Stimulated activated CD8-positive, alpha-beta memory T cell treated with anti-CD3 and anti-CD28 coated beads, Interleukin-2, amount 100 ng/mL, for 48 hours (primary cell): ENCODE data around the gene UNC5C.

Experiments used
- DNase-seq, 2 donors: peaks; one replicate each; pipeline ENCODE4 v3.0.0-alpha.2; 2020; ENCODE audit warnings: low read depth in 2 of 2

Gene UNC5C

DNA sequence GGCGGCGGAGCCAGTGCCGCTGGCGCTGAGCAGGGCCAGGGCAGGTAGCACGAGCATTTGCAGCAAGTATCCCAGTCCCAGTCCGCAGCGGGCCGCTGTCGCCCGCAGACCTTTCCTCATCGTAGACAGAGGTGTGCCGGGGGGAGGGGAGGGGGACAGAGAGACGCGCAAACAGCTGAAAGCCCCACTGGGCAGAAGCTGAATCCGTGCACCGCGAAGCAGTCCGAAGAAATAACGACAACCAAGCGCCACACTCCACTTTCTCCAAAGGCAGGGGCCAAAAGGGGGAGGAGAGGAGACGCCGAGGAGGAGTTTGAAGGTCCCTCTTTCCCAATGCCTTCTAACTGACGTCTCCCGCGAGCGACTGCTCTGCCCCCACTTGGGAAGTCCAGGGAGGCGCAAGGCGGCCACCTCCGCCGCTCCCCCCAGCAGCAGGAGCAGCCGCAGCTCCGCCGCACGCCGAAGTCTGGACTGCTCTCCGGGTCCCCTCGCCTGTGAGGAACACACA, at the start of gene UNC5C:
UNC5C (minus strand) TSS at position 236 of the 508 bp plus-strand sequence.
- no peak for DNase-seq

DNA sequence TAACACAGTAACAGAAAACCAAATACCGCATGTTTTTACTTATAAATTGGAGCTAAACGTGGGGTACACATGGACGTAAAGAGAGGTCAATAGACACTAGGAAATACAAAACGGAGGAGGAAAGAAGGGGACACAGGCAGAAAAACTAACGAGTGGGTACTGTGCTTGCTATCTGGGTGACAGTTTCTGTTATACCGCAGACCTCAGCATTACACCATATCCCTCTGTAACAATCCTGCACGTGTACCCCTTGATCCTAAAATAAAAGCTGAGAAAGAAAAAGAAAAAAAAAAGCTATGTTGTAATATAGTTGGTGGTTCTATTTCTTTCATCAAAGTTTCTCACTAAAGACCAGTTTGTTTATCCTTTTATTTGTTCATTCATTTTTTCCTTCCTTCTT, 47.9 kb upstream of the UNC5C start:
- no peak for DNase-seq

DNA sequence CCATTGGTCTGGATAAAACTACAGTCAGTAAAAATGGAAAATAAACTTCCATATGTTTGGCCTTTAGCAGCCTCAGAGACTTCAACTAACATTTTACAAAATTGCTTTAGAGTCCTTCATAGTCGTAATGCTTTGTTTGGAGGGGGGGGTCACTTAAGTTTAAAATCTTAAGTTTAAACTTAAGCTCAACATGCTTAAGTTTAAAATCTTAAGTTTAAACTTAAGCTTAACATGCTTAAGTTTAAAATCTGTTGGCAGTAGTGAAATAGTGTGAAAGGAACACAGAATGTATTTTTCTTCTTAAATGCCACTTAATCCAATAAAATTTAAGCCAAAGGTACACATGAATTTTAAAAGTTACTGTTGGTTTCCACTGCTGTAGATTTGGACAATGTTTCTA, 45.9 kb upstream of the UNC5C start:
- no peak for DNase-seq

DNA sequence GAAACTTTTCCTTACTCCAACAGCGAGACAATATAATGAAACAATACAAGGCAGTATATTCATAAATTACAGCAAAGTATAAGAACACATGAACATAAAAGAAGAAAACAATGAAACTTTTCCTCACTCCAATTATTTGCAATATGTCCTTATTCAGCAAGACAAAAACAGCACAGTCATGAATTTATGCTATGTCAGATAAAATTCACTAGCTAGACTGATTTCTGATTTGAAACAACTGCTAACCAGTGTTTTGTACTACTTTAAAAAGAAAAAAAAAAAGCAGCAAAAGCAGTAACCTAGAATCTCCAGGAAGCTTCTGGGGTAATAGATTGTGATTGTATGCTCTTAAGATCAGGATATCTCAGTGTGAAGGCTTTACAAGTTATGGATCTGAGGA, 45.2 kb upstream of the UNC5C start:
- no peak for DNase-seq

DNA sequence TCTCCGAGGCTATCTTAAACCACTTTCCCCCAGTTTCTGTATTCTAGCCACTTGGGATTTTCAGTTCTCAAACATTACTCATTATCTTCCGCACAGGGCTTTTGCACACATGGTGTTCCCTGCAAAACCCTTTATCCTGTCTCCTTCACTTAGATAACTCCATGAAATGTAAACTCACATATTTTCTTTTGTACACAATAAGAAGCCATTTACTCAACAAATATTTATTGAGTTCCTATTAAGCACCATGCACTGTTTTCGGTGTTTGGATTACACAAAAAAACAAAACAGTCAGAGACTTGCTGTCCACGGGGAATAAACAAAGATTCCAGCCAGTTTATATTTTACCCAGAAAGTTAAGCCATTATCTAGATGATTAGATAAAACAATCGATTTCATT, 42.5 kb upstream of the UNC5C start:
- DNase-seq, result no peak

DNA sequence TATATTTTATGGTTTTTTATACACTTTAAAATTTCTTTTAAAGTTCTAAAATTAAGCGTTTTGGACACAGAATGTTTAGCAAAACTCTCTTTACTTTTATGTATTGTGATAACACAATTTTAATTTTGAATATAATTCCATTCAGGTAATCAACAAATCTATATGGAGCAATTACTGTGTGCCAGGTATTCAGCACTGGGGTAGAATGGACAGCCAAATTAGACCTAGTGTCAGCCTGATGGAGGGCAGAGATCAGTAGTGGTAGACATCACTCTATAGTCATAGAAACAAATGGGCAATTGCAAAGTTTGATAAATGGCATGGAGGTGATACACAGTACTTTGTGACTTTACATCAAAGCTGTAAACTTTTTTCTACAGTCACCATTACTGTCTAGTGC, 41.8 kb upstream of the UNC5C start:
- DNase-seq, result no peak

DNA sequence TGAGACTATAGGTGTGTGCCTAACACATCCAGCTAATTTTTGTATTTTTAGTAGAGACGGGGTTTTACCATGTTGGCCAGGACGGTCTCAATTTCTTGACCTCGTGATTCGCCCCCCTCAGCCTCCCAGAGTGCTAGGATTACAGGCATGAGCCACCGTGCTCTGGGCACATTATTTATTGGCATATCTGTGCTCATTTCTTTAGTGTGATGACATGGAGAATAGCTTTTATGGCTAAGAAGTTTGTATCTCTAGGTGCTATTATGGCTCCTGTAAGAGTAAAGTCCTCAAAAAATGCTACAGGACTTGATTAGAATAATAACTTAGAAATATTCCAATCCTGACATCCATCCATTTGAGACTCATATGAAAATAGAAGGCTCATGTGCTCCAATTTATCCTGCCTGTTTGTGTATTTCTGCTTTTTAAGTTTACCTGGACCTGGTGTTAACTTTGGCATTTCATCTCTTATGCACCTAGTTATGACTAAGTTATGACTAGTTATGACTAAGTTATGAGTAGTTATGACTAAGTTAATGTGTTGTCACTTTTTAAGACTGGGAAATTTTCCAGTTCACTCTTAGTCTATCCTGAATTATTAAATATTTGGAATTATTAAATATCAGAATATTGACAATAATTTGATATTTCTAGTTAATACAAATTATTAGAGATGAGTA, 36.4 kb upstream of the UNC5C start:
- DNase-seq, result no peak

DNA sequence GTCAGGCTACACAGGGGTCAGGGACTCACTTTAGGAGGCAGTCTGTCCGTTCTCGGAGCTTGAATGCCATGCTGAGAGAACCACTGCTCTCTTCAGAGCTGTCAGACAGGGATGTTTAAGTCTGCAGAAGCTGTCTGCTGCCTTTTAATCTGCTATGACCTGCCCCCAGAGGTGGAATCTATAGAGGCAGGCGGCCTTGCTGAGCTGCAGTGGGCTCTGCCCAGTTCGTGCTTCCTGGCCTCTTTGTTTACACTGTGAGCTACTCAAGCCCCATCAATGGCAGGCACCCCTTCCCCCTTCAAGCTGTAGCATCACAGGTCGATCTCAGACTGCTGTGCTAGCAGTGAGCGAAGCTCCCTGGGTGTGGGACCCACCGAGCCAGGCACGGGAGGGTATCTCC, 31.5 kb upstream of the UNC5C start:
- DNase-seq, result no peak

DNA sequence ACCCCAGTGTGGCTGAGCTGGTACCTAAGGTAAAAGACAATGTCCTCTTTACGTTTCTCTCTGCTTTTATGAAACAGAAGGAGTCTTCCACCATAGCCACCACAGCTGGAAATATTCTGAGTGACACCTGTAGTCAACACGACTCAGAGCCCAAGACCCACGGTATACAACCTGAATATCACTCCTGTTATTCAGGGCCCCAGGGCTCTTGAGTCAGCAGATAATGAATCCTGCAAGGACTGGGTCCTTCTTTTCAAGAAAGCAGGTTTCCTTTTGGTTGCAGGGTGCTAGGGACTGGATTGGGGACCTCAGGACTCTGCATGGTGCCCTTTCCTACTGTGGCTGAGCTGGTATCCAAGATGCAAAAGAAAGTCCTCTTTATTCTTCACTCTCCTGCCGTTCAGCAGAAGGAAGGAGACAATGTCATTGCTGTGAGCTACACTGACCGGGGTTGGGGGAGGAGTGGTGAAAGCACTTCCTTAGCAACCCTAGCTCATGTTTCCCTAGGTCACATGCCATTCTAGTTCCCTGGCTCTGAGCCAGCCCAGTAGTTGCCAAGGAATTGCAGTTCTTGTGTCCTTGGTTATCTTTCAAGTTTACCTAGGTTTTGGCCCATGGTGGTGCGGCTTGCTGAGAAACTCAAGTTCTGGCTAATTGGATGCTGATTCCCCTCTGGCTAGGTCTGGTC, 23.7 kb upstream of the UNC5C start:
- DNase-seq, result no peak

DNA sequence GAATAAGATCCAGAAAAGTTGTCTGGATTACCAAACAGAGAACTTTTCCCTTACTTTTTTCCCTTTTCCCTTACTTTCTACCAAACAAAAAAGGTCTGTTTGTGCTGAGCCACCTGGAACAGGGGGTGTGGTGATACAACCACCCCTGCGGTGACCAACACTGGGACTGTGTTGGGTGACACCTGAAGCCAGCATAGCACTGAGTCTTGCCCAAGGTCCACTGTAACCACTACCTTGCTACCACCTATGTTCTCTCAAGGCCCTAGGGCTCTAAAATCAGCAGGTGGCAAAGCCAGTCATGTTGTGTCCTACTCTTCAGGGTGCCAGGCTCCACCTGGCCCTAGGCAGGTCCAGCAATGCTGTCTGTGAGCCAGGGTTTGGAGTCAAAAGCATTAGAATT, 22.8 kb upstream of the UNC5C start:
- no peak for DNase-seq

DNA sequence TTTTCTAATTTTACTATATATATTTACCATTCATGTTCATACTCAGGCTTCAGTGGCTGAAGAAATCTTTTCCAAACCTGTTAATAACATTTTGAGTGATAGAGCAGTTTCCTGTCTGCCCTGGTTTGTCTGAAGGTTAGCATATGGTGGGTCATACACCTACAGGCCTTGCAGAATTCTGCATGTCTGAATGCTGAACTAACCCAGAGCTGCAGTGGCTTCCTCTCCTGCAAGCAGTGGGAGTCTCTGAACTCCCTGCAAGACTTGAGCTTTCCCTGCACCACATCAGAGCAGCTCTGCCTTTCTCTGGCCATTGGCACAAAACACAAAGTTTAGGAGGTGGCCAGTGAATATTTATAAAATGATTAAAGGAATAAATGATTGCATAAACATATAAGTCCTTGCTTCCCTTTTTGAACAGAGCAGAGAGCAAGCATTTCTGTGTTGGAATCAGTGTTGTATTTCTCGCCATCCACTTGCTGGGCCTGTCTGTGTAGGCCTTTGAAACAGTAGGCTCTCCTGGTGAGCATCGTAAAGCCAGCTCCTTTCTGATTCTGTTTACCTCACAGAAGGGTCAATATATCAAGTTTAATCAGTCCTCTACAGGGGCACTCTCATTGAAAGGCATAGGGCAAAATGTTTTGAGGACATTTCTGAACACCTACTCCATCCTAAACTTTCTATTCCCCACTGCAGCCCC, 15.0 kb upstream of the UNC5C start:
- no peak for DNase-seq

DNA sequence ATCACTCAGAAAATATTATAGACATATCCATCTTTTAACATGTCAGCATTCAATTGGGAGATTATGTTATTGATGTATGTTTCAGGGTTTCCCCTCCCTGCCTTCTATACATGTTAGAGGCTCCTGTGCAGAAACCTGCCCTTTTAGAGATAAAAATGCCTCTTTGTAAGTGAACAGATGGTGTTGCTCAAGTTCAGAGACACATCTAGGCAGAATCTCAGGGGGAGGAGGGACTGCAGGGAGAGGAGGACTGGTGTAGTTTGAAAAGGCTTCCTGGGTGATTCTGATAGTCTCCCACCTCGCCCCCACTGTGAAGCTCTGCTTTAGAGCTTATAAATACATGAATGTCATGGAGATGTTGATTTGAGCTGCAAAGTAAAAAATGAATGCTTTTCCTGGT, 12.0 kb upstream of the UNC5C start:
- DNase-seq, result no peak

DNA sequence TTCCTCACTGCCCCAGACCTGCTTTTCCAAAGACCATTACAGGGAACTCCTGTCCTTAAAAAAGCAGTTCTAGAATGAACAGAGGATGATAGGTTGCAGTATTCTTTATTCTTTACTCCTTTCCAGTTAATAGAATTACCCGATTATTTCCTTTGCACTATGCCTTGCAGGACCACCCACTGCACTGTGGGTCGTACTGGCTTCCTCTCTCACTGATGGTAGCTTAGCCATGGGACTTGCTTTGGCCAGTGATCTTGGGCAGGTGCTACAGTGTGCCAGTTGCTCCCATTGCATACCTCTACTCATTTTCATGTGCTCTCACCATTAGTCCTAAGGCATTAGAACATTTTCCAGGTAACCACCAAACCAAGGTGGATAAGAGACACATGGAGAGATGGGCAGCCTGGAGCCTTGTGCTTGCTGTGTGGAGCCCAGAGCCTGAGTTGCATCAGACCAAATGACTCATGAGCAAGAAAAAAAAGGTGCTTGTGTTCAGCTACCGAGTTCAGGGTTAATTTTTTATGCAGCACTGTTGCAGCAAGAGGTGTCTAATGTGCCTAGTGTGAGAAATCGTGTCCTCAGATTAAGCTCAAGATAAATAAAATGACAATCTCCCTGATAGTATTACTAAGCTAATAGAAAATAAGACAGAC, 7.6 kb upstream of the UNC5C start:
- no peak for DNase-seq

DNA sequence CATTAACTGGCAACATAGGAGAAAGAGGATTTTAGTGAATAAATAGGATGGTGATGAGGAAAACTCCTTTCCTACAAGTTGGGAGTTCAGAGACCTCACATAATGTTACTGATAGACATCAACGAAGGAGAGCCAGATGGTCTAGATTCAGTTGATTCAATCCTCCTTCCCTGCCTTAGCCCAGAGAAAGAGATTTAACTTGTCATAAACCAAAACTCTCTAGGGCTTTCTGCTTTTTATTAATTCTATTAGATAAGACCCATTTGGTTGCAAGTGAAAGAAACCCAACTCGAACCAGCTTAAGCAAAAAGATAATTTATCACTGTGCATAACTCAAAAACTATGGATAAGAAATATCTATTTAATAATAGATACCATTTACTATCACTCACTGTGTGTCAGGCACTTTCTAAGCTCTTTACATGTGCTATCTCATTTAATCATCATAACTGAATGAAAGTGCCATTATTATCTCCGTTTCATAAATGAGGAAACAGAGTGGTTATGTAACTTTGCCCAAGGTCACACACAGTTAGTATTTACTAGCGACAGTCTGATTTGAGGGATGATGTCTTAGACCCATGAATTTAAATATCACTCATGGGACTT, 4.3 kb upstream of the UNC5C start:
- no peak for DNase-seq

DNA sequence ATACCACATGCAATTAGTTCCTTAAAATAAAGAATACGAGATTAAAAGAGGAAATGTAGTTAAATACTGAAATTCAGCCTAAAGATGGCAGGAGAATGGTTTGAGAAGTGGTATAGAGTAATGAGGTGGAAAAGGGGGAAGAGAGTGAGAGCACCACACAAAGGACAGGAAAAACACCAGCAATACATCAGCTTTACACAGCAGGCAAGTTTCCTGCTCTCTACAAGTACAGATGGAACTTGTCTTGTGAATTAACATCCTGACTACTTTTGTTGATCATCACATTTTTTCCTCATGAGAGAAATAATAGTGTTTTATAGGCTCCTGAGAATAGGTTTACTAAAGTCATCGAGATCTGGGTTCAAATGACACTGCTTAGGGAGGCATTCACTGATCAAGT, 2.9 kb upstream of the UNC5C start:
- DNase-seq, result no peak

DNA sequence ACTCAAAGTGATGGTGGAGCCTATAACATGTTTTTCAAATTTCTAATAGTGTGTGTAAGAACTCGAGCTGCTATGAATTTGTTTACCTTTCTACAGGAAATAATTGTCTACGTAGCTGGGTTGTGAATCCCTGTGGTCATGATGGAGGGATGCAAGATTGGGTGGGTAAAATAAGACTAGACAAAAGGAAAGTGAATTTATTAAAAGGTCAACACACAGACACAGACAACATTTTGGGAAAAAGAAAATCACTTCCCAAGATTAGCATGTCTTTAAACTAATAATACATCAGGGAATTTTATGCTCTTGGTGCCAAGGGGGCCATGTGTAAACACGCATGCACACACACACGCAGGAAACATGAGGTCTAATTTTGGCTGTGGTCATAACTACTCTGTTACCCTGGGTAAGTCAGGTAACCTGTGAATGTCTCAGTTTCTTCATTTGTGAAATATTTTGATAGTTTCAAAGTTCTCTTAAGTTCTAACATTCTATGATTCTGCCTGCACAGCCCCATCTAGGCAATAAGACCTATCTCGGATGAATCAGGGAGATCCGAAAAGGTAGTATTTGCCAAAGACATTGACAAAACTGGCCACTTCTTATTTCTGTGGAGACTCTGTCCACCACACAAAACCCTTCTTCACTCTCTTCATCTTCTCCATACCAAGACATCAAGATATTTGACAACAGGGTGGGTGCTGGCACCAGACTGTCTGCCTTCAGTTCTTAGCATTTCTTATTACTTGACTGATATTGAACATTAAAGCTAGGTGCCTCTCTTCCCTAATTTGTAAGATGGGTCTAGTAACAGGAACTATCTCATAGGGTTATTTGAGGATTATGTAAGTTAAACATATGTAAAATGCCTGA, 1.6 kb upstream of the UNC5C start:
- no peak for DNase-seq

DNA sequence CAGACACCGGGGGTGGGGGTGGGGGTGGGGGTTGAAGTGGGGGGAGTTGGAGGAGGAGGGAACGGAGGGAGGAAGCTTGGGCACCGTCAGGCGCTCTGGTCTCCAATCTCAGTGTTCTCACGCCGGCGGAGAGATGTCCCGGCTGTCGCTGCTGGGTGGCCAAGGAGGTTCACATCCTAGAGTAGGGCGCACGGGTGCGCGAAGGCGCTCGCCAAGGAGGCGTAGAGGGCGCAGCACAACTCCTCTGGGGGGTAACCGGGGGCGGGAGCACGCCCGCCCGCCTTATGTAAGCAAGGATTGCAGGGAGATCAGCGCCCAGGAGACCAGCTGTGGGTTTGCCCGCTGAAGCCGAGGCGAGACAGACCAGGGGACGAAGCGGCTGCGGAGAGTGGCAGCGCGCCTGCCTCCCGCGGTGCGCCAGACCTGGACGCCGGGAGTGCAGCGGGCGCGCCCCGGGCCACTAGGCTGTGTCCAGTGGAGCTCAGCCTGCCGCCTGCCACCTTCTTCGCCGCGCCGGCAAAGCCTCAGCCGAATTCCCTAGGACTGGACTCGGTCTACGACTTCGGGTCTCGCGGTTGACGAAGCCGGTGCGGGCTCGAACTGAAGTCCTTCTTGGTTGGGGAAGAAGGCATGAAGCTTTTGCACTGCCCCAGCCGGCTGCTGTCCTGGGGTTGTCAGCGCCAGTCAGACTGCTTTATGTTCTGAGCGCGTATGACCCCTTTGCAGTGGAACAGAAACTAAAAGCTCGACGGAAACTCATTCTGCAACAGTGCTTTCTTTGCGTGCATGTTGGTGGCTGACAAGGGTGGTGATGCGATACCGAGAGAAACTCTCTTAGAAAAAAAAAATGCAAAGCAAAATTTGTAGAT, 707 bp upstream of the UNC5C start:
- no peak for DNase-seq

DNA sequence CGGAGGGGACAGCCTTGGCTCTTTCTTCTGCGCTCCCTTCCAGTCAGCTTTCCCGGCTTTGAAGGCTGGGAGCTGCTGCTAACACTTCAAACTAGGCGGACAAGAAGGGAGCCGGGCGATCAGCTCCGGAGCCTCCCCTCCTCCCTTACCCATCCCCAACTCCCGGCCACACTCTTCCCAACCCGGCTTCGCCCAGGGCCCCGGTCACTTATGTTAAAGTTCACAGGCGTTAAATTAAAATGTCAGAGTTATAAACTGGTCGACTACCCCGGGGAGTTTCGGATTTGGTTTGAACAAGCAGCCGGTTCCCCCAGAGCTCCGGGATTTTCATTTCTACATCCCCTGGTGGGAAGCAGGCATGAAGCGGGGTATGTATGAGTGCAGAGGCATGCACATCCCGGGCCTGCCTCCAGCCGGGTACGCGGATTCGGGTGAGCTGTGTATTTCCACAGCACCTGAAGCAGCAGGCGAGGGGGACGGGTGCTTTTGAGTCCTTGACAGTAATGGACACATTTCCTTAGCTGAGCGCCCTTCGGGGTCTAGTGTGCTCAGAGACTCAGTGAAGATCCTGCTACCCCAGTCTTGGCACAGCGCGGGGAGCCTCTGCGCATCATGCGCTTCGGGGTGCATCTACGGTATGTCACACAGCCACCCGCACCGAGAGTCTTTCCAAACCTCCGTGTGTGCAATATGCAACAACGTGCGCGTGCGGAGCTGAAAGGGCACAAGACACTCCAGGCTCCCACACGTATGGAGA, 880 bp downstream of the UNC5C start:
- DNase-seq, result no peak
